Activated T-helper 2 cell treated with anti-CD3 and anti-CD28 coated beads, Interferon-gamma antibody, Interleukin-2, Interleukin-4, amounts not matched to agents 10 μg/mL and 5 μg/mL and 100 μg/mL, durations not matched to agents 14 hours and 24 hours and 36 hours (primary cell): ENCODE data around the gene GRK1. TPM values are rescaled to one million over a fixed set of nuclear protein-coding genes. Genes with fewer than 3 reads are reported as not detected.

Source experiments
- DNase-seq: peaks from one replicate; pipeline ENCODE4 v3.0.0; 2021; ENCODE audit warnings: low spot score
- H3K27ac Mint-ChIP-seq: one replicate; pipeline ENCODE4 v1.8.0; 2021; ENCODE audit warnings: mixed read lengths
- H3K27me3 Mint-ChIP-seq: one replicate; pipeline ENCODE4 v1.8.0; 2021; ENCODE audit warnings: low read depth, mixed read lengths
- H3K36me3 Mint-ChIP-seq: one replicate; pipeline ENCODE4 v1.8.0; 2021; ENCODE audit warnings: low read depth, mixed read lengths
- H3K4me1 Mint-ChIP-seq: one replicate; pipeline ENCODE4 v1.8.0; 2021; ENCODE audit warnings: low read depth, mixed read lengths
- H3K4me3 Mint-ChIP-seq: one replicate; pipeline ENCODE4 v1.8.0; 2021; ENCODE audit warnings: low read depth, mild to moderate bottlenecking, moderate library complexity, mixed read lengths
- H3K9me3 Mint-ChIP-seq: one replicate; pipeline ENCODE4 v1.8.0; 2021; ENCODE audit warnings: mixed read lengths
- intact Hi-C: fragments of 100-400 bp; cut with micrococcal nuclease; formaldehyde crosslinking; loops from one replicate; pipeline ENCODE4 v1.15.1; 2023
- total RNA-seq: library from RNA; stranded (reverse); gene quantifications from 2 replicates; pipeline ENCODE4 v1.2.3, GENCODE V29; 2022

GRK1 gene
- total RNA-seq, 1 donor from 2014 or later: 0.11 TPM

DNA sequence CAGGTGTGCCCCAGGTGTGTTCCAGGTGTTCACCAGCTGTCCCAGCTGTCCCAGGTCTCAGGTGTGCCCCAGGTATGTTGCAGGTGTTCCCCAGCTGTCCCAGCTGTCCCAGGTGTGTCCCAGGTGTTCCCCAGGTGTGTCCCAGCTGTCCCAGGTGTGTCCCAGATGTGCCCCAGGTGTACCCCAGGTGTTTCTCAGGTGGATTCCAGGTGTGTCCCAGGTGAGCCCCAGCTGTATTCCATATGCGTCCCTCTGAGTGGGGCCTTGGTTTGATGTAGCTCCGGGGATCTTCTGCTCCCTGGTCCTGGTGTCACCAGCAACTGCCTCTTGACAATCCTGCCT, 719 bp upstream of the GRK1 start:
- peaks cover 7% of the 10 kb centered on the region for H3K9me3 Mint-ChIP-seq
- intact Hi-C loops: no loop called here
- H3K4me3 Mint-ChIP-seq: no peak overlapping the region
- DNase-seq: no peak
- H3K27me3 Mint-ChIP-seq: no peaks in the 10 kb centered on the region
- no peaks in the 10 kb centered on the region for H3K4me1 Mint-ChIP-seq
- H3K36me3 Mint-ChIP-seq: no peaks in the 10 kb centered on the region
- no peak overlapping the region for H3K27ac Mint-ChIP-seq

DNA sequence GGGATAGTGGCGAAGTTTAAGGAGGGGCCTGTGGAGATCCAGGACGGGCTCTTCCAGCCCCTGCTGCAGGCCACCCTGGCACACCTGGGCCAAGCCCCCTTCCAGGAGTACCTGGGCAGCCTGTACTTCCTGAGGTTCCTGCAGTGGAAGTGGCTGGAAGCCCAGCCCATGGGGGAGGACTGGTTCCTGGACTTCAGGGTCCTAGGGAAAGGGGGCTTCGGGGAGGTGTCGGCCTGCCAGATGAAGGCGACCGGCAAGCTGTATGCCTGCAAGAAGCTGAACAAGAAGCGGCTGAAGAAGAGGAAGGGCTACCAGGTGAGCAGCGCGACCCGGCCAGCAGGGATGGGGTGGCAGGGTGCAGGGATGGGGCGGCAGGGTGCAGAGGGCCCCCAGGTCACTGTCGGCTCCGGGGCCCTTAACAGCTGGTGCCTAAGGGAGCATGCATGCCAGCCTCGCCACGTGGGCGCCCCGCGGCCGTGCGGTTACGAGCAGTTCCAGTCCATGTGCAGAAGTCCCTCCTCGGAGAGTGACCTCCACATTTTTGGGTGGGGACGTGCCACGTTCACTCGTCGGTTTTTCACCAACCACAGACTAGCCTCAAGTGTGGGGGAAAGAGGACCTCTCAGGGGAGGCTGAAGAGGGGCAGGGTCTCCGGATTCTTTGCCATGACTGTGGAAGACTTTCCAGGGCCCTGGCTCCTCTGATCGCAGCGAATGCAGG, 912 bp downstream of the GRK1 start:
- no peak overlapping the region for H3K4me3 Mint-ChIP-seq
- no peak for DNase-seq
- no peaks in the 10 kb centered on the region for H3K36me3 Mint-ChIP-seq
- H3K27me3 Mint-ChIP-seq: no peaks in the 10 kb centered on the region
- no peak overlapping the region for H3K27ac Mint-ChIP-seq
- intact Hi-C loops: no loop called here
- H3K4me1 Mint-ChIP-seq: no peaks in the 10 kb centered on the region
- H3K9me3 Mint-ChIP-seq: peaks cover 4% of the 10 kb centered on the region

DNA sequence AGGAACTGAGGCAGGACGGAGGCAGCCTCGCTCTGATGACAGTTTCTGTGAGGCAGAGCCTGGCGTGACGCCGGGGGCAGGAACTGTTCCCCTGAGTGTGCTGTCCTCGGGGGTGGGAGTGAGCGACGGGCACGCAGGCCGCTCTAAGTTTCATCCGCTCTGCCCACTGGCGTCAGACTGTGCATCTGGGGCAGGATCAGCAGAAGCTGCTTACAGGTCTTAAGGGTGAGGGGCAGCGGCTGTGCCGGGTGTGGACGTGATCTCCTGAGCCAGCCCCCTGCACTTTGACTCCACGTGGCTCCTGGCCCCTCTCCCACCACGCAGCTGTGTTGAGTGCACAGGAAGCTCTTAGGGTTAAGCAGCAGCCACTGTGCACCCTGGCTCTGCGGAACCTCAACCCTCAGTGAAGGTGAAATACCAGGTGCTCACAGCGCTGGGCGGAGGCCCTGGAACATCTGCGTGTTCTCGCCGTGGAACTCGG, 1.5 kb downstream of the GRK1 start:
- intact Hi-C loops: no loop called here
- Mint-ChIP-seq H3K27ac (no peak overlapping the region), H3K36me3 (no peaks in the 10 kb centered on the region), H3K9me3 (peaks cover 4% of the 10 kb centered on the region), H3K27me3 (no peaks in the 10 kb centered on the region), H3K4me1 (no peaks in the 10 kb centered on the region), H3K4me3 (no peak overlapping the region)
- DNase-seq: no peak

DNA sequence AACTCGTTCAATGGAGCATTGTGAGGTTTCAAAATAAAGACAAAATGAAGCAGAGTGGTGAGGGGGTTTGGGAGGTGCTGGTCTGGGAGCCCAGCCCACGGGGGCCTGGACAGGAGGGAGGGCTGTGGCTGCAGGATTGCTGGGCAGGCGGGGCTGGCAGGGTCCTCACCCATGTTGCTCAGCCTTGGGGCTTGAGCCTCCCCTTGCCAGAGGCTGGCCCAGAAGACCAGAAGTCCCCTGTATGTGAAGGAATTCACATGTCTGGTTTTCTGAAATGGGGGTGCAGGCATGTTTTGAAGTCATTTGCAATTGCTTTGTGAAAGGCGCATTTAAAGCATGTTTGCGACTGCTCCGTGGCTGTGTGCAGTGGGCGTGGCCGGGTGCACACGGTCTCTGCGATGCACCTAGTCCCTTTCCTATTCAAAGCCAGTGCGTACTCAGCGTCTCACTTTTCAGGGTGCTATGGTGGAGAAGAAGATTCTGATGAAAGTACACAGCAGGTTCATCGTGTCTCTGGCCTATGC, 2.3 kb downstream of the GRK1 start:
- Mint-ChIP-seq H3K4me1 (no peaks in the 10 kb centered on the region), H3K9me3 (peaks cover 4% of the 10 kb centered on the region), H3K4me3 (no peak overlapping the region), H3K27me3 (no peaks in the 10 kb centered on the region), H3K27ac (no peak overlapping the region), H3K36me3 (no peaks in the 10 kb centered on the region)
- DNase-seq: no peak
- intact Hi-C loops: no loop called here

DNA sequence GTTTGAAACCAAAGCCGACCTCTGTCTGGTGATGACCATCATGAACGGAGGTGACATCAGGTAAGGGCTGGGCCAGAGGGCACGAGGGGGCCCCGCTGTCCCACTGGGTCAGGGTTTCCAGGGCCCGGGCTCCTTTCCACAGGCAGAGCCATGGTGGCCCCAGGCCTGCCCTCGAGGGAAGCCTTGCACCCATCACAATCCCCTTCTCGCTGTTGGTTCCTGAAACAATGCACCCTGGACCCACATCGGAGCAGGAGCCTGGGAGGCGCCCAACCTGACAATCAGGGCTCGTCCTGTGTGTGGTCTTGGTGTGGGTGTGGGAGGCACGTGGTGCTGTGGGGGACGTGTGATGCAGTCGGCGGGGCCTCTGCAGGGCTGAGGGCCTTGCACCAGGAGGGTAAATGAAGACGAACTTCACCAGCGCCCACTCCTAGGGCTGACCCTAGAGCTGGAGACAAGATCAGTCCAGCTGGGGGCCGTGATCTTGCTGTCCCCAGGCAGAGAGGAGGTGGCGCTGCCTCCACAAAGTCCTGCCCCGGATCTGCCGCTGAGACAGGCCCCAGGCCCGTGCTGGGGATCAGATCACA, 2.8 kb downstream of the GRK1 start:
- H3K27ac Mint-ChIP-seq: no peak overlapping the region
- H3K27me3 Mint-ChIP-seq: no peaks in the 10 kb centered on the region
- no peaks in the 10 kb centered on the region for H3K4me1 Mint-ChIP-seq
- no peak for DNase-seq
- H3K36me3 Mint-ChIP-seq: no peaks in the 10 kb centered on the region
- intact Hi-C loops: no loop called here
- H3K4me3 Mint-ChIP-seq: no peak overlapping the region
- peaks cover 4% of the 10 kb centered on the region for H3K9me3 Mint-ChIP-seq

DNA sequence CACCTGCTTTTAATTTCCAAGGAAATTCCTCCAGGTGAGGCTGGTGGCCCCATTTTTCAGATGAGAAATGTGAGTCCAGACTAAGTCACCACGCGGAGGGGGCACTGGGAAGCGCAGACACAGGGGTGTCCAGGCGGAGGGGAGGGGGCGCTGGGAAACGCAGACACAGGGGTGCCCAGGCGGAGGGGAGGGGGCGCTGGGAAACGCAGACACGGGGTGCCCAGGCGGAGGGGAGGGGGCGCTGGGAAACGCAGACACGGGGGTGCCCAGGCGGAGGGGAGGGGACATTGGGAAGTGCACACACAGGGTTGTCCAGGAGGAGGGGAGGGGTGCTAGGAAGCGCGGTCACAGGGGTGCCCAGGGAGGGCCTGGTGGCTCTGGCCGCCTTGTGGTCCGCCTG, 3.5 kb downstream of the GRK1 start:
- no peak for DNase-seq
- H3K4me1 Mint-ChIP-seq: no peaks in the 10 kb centered on the region
- peaks cover 4% of the 10 kb centered on the region for H3K9me3 Mint-ChIP-seq
- no peaks in the 10 kb centered on the region for H3K27me3 Mint-ChIP-seq
- no peak overlapping the region for H3K4me3 Mint-ChIP-seq
- intact Hi-C loops: no loop called here
- no peak overlapping the region for H3K27ac Mint-ChIP-seq
- H3K36me3 Mint-ChIP-seq: no peaks in the 10 kb centered on the region

DNA sequence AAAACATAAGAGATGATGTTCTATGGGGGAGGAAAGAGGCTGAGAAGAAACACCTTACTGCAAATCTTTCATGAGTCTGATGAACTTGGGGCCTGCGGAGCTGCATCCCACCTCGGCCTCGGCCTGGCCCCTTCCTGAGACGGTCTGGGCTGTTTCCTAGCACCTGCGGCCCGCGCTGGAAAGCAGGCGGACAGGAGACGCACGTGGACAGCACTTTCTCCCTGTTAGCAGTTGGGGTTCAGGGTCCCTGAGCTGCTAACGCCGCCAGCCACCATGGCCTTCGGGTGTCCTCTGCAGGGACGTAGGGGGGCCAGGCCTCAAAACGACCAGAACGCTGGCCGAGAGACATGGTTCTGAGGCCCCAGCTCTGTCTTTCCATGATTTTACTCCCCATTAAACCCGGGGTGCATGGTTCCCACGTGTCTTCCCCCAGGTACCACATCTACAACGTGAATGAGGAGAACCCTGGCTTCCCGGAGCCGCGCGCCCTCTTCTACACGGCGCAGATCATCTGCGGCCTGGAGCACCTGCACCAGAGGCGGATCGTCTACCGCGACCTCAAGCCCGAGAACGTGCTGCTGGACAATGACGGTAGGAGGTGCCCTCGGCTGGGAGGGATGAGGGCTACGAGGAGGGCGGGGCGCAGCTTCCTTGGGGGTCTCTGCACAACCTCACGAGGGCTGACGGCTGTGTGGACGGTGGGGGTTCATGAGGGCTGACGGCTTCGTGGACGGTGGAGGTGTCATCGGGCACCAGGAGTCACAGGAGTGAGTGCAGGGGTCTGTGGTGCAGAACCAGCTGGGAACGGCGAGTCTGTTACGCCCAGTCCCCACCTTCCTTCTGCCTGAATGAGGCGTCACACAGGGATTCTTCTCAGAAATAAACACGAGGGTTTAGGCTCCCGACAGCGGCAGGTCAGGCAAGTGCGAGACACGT, 4.3 kb downstream of the GRK1 start:
- H3K27ac Mint-ChIP-seq: no peak overlapping the region
- no peaks in the 10 kb centered on the region for H3K36me3 Mint-ChIP-seq
- H3K4me3 Mint-ChIP-seq: no peak overlapping the region
- no peaks in the 10 kb centered on the region for H3K4me1 Mint-ChIP-seq
- intact Hi-C loops: no loop called here
- no peak for DNase-seq
- H3K9me3 Mint-ChIP-seq: peaks cover 4% of the 10 kb centered on the region
- H3K27me3 Mint-ChIP-seq: no peaks in the 10 kb centered on the region

DNA sequence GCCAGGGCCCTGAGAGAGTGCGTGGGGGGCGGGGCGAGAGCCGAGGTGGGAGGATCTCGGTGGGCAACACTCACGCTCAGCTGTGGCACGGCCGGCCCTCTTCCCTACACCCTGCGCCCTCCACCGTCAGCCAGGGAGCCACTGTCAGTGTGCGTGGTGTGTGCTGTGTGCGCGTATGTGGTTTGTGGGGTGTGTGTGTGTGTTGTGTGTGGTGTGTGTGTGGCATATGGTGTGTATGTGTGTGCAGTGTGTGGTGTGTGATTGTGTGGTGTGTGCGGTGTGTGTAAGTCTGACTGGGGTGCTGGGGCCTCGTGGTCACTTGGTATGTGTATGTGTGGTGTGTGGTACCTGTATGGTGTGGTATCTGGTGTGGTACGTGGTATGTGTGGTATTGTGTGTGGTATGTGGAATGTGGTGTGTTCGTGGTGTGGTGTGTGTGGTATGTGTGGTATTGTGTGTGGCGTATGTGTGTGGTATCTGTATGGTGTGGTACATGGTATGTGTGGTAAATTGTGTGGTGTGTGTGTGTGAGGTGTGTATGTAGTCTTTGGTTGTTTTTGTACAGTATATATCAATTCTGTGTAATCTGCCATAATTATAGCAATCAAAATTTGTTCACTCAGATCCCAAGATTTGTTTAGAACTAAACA, 5.1 kb downstream of the GRK1 start:
- peaks cover 4% of the 10 kb centered on the region for H3K9me3 Mint-ChIP-seq
- H3K27ac Mint-ChIP-seq: no peak overlapping the region
- H3K36me3 Mint-ChIP-seq: no peaks in the 10 kb centered on the region
- intact Hi-C loops: no loop called here
- no peaks in the 10 kb centered on the region for H3K4me1 Mint-ChIP-seq
- H3K27me3 Mint-ChIP-seq: no peaks in the 10 kb centered on the region
- H3K4me3 Mint-ChIP-seq: no peak overlapping the region
- DNase-seq: no peak

DNA sequence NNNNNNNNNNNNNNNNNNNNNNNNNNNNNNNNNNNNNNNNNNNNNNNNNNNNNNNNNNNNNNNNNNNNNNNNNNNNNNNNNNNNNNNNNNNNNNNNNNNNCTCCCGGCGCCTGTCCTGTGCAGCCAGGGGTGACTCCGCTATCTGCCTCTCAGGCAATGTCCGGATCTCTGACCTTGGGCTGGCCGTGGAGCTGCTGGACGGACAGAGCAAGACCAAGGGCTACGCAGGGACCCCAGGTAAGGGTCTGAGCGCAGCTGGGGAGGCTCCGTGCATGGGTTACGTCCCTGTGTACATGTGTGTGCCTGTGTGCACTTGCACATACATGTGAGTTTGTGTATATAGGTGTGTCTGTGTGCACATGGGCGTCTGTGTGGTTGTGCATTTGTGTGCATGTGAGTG, 55.9 kb downstream of the GRK1 start:
- Mint-ChIP-seq H3K4me3 (no peak overlapping the region), H3K27me3 (no peaks in the 10 kb centered on the region), H3K36me3 (no peaks in the 10 kb centered on the region), H3K9me3 (no peaks in the 10 kb centered on the region), H3K4me1 (peaks cover 4% of the 10 kb centered on the region), H3K27ac (no peak overlapping the region)
- DNase-seq: no peak
- intact Hi-C loops: no loop called here

DNA sequence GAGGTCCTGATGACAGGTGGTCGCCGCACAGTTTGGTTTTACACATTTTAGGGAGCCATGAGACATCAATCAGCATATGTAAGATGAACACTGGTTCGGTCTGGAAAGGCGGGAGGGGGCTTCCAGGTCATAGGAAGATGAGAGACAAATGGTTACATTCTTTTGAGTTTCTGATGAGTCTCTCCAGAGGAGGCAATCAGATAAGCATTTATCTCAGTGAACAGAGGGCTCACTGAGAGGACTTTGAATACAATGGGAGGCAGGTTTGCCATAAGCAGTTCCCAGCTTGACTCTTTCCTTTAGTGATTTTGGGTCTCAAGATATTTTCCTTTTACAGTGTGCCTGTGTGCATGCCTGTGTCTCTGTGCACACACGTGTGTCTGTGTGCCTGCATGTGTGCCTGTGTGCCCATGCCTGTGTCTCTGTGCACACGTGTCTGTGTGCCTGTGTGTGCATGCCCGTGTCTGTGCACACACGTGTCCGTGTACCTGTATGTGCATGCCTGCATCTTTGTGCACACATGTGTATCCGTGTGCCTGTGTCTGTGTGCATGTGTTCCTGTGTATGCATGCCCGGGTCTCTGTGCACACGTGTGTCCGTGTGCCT, 56.5 kb downstream of the GRK1 start:
- Mint-ChIP-seq H3K27me3 (no peaks in the 10 kb centered on the region), H3K9me3 (no peaks in the 10 kb centered on the region)

DNA sequence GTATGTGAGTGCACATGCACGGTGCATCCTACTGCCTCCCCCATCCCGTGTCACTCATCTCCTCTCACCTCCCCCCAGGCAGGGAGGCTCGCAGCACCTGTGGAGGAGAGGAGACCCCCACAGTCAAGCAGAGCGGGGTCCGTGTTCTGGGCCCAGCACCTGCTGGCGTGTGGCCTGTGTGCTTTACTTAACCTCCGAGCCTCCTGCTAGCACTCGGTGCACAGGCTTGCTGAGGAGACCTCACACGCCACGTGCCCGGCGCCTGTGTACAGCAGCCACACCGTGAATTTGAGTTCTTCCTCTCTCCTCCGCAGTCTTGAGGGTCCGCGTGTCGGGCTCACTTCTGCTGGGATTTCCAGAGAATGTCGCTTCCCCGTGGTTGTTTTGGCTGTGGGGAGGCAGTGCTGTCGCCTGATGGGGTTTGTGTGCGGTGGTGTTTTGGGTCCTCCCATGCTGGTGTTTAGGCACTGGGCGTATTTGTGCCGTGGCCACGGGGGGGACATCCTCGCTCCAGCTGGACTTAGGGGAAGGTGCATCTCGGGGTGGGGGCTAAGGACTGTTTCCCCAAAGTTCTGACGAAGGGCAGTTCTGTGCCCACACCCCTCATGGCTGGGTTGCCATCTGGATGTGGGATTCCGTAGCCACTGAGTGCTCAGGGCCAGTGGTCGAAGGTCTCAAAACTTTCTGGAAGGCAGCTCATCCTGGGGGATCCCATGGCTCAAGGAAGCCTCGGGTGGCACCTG, 57.2 kb downstream of the GRK1 start:
- no peaks in the 10 kb centered on the region for H3K9me3 Mint-ChIP-seq
- no peak for DNase-seq

More for the DNA sequence above, 56.5 kb downstream of the GRK1 start:
- intact Hi-C loops: no loop called here
- H3K4me3 Mint-ChIP-seq: no peak overlapping the region
- peaks cover 4% of the 10 kb centered on the region for H3K4me1 Mint-ChIP-seq
- DNase-seq: no peak
- H3K27ac Mint-ChIP-seq: no peak overlapping the region
- H3K36me3 Mint-ChIP-seq: no peaks in the 10 kb centered on the region

More for the DNA sequence above, 57.2 kb downstream of the GRK1 start:
- Mint-ChIP-seq H3K27ac (peak overlapping the region; percentile 28), H3K36me3 (no peaks in the 10 kb centered on the region), H3K27me3 (no peaks in the 10 kb centered on the region), H3K4me3 (peak overlapping the region; percentile 40), H3K4me1 (peaks cover 4% of the 10 kb centered on the region)
- intact Hi-C loops: no loop called here
